GM10266 (cell line): ENCODE data around the gene PCYT1A.
"Not testable (repeated sequence)": the region's sequence is repeated elsewhere in the genome, so short reads cannot be mapped to it uniquely, and the experiment has no call there.

Experiments used
- DNase-seq: peaks from one replicate; pipeline ENCODE4 v3.0.0; 2012; ENCODE audit errors: extremely low spot score
- TF ChIP-seq, protein P1 (sequence below): IDR thresholded peaks from 2 replicates; pipeline ENCODE4 v1.5.1; 2012; ENCODE audit warnings: mild to moderate bottlenecking, low read depth; ENCODE audit not compliant: control insufficient read depth, insufficient read depth; ENCODE audit errors: missing control alignments

Gene PCYT1A

DNA sequence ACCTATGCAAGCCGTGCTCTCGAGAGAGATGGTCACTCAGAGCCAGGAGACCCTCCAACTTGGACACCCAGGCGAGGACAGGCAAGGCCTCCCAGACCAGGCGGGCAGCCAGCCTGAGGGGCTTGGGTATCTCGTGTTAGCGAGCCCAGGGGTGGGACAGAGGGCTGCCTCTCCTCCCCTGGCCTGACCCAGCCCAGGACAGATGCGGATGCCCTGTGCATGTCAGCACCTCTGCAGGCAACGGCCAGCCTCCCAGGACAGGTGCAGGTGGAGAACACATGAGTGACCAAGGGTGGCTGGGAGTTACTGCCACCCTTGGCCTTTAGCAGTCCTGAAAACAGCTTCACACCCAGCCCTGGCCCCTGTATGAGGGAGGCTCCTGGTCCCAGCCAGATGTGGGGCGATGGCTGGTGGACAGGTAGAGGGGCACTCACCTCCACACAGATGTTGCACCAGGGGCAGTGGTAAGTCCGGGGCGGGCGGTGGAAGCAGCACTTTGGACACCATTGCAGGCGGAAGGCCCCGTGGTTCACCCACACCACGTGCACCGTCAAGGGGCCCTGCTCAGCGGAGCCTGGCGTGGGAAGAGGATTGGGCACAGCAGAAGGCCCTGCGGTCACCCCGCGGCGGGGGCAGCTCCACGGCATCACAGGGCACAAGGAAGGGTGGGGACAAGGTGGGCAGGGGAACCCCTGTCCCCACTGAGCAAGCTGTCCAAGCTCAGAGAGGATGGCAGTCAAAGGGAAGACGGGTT, 78.4 kb downstream of the PCYT1A start:
- TF ChIP-seq, protein P1, sequence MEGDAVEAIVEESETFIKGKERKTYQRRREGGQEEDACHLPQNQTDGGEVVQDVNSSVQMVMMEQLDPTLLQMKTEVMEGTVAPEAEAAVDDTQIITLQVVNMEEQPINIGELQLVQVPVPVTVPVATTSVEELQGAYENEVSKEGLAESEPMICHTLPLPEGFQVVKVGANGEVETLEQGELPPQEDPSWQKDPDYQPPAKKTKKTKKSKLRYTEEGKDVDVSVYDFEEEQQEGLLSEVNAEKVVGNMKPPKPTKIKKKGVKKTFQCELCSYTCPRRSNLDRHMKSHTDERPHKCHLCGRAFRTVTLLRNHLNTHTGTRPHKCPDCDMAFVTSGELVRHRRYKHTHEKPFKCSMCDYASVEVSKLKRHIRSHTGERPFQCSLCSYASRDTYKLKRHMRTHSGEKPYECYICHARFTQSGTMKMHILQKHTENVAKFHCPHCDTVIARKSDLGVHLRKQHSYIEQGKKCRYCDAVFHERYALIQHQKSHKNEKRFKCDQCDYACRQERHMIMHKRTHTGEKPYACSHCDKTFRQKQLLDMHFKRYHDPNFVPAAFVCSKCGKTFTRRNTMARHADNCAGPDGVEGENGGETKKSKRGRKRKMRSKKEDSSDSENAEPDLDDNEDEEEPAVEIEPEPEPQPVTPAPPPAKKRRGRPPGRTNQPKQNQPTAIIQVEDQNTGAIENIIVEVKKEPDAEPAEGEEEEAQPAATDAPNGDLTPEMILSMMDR, result no peak
- DNase-seq, result no peak

GRCh38 chr3:196207833-196208607, 79.5 kb downstream of the PCYT1A start:
- TF ChIP-seq, protein P1, result no peak
- peak; percentile 99 for DNase-seq

- TF ChIP-seq, protein P1, result no peak
- peak; percentile 81 for DNase-seq
Measured at GRCh38 chr3:196207159-196207832, 80.2 kb downstream of the PCYT1A start.

DNA sequence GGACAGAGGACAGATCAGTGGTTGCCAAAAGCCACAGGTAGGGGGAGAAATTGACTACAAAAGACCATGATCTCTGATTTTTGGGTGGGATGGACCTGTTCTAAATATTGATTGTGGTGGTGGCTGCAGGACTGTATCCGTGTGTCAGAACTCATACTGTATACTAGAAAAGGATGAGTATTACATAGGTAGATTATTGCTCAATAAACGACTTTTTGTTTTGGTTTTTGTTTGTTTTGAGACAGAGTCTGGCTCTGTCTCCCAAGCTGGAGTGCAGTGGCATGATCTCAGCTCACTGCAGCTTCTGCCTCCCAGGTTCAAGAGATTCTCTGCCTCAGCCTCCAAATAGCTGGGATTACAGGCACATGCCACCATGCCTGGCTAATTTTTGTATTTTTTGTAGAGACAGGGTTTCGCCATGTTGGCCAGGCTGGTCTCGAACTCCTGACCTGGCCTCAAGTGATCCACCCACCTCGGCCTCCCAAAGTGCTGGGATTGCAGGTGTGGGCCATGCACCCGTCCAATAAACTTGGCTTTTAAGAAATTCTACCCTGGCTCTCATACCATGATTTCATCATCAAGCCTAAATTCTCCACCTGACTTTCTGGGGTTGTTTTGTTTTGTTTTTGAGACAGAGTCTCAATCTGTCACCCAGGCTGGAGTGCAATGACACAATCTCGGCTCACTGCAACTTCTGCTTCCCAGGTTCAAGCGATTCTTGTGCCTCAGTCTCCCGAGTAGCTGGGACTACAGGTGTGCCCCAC, 81.9 kb downstream of the PCYT1A start:
- DNase-seq, result not testable (repeated sequence)

DNA sequence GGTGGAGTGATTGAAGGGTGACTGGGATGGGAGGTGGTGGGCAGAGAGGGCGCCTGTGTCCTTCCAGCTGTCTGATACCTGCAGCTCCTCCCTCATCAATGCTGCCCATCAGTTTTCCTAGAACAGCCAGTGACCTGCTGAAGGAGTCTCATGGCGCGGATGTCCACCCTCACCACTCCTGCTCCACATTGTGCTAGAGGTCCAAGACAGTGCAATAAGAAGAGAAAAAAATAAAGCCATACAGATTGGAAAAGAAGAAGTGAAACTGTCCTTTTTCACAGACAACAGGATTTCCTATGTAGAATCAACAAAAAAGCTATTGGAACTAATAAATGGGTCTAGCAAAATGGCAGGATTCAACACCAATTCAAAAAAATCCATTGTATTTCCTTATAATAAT, 83.7 kb downstream of the PCYT1A start:
- TF ChIP-seq, protein P1, result no peak
- DNase-seq, result no peak

DNA sequence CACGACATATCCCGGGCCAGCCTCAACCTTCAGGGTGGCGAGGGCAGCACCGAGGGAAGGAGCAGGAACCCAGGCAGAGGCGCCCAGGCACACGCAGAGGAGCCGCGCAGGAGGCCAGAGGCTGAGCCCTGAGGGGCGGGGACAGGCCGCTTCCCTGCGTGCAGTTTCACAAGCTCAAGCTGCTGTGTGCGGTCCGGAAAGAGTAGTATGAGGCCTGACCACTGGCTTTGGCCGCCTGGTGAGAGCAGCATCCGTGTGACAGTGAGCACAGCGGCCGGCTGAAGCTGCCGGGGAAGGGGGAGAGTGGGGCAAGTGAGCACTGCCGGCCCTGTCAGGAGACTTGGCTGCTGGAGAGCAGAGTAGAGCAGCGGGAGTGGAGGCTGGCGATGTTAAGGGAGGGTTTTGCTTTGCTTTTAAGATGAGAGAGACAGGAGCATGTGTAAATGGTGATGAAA, 85.0 kb downstream of the PCYT1A start:
- DNase-seq, result no peak
- TF ChIP-seq, protein P1, result no peak
